ENCODE measurements around the gene FAU. TPM values are rescaled to one million over a fixed set of nuclear protein-coding genes. Genes with fewer than 3 reads are reported as not detected.

The FAU gene
- total and polyA plus RNA-seq, 2 of the 13 experiments (the other 11 are each of a cell fraction or from before 2014, with no cell fraction given) = 374 to 869 TPM

GRCh38 chr11:65134240-65134951, 12.5 kb upstream of the FAU start, which contains the start of gene SYVN1 (continued):
- TF ChIP-seq ZNF275 (CRISPR knock-in tag; IDR thresholded peaks at IDR 0.05; ENCODE audit: borderline replicate concordance) (peak; percentile 53; the same call in 1 of the 2 replicates), ZFP82 (CRISPR knock-in tag; IDR thresholded peaks at IDR 0.05; ENCODE audit: borderline replicate concordance) (peak; percentile 2; the same call in 1 of the 2 replicates), SAFB2 (CRISPR knock-in tag; IDR thresholded peaks at IDR 0.05; ENCODE audit: borderline replicate concordance, low read depth) (no peak; the same call in none of the 2 replicates), NR2F2 (IDR thresholded peaks at IDR 0.05; ENCODE audit: borderline replicate concordance, low read depth) (peak; percentile 53; the same call in 1 of the 2 replicates), ZNF280D (CRISPR knock-in tag; IDR thresholded peaks at IDR 0.05) (no peak), REST (IDR thresholded peaks at IDR 0.05; ENCODE audit: borderline replicate concordance in 1 of 2, low read depth in 1 of 2, low read length in 2 of 2) (0 out of 4 replicates have a peak, but pooled peaks of 1 of the 2 experiments have one; percentile 10), SP5 (CRISPR knock-in tag; IDR thresholded peaks at IDR 0.05; ENCODE audit: borderline replicate concordance, low read depth) (no peak), MEIS2 (CRISPR knock-in tag; IDR thresholded peaks at IDR 0.05) (peak; percentile 35), PRDM15 (CRISPR knock-in tag; IDR thresholded peaks at IDR 0.05) (peak; percentile 25; the same call in 1 of the 2 replicates), THAP9 (CRISPR knock-in tag; IDR thresholded peaks at IDR 0.05; ENCODE audit: borderline replicate concordance) (peak; percentile 78)

Data from HepG2 (cell line).